ENCODE data around the gene CAP1.
"Not testable (repeated sequence)": the region's sequence is repeated elsewhere in the genome, so short reads cannot be mapped to it uniquely, and the experiment has no call there.

The CAP1 gene

GRCh38 chr1:40059338-40059959 lies 18.9 kb downstream of the CAP1 start:
- no peaks in the 10 kb centered on the region for H3K9me3 ChIP-seq (ENCODE audit: control insufficient read depth, insufficient read depth, low read length)
- H3K9ac ChIP-seq (ENCODE audit: low read depth, low read length): no peak overlapping the region; the same call in 1 of the 2 replicates
- peaks cover 32% of the 10 kb centered on the region for H3K36me3 ChIP-seq (ENCODE audit: insufficient read depth, low read length)
- H3K4me1 ChIP-seq (ENCODE audit: insufficient read depth, low read length): peaks cover 21% of the 10 kb centered on the region

GRCh38 chr1:40059960-40060750 lies 19.6 kb downstream of the CAP1 start:
- Histone ChIP-seq H3K9ac (ENCODE audit: low read depth, low read length) (no peak overlapping the region; the same call in 1 of the 2 replicates), H3K4me1 (ENCODE audit: insufficient read depth, low read length) (peaks cover 21% of the 10 kb centered on the region), H3K36me3 (ENCODE audit: insufficient read depth, low read length) (peaks cover 38% of the 10 kb centered on the region), H3K9me3 (ENCODE audit: control insufficient read depth, insufficient read depth, low read length) (no peaks in the 10 kb centered on the region)

GRCh38 chr1:40064797-40065499 lies 24.4 kb downstream of the CAP1 start:
- Histone ChIP-seq H3K4me1 (ENCODE audit: insufficient read depth, low read length) (peaks cover 4% of the 10 kb centered on the region), H3K9ac (ENCODE audit: low read depth, low read length) (no peak overlapping the region), H3K9me3 (ENCODE audit: control insufficient read depth, insufficient read depth, low read length) (no peaks in the 10 kb centered on the region), H3K36me3 (ENCODE audit: insufficient read depth, low read length) (peaks cover 66% of the 10 kb centered on the region)

GRCh38 chr1:40067023-40067422 lies 26.5 kb downstream of the CAP1 start:
- H3K9me3 ChIP-seq (ENCODE audit: control insufficient read depth, insufficient read depth, low read length): no peaks in the 10 kb centered on the region
- H3K9ac ChIP-seq (ENCODE audit: low read depth, low read length): no peak overlapping the region
- peaks cover 65% of the 10 kb centered on the region for H3K36me3 ChIP-seq (ENCODE audit: insufficient read depth, low read length)
- H3K4me1 ChIP-seq (ENCODE audit: insufficient read depth, low read length): no peaks in the 10 kb centered on the region

GRCh38 chr1:40067851-40068250 lies 27.3 kb downstream of the CAP1 start:
- H3K4me1 ChIP-seq (ENCODE audit: insufficient read depth, low read length): no peaks in the 10 kb centered on the region
- H3K36me3 ChIP-seq (ENCODE audit: insufficient read depth, low read length): peaks cover 67% of the 10 kb centered on the region
- H3K9ac ChIP-seq (ENCODE audit: low read depth, low read length): no peak overlapping the region
- H3K9me3 ChIP-seq (ENCODE audit: control insufficient read depth, insufficient read depth, low read length): no peaks in the 10 kb centered on the region

DNA sequence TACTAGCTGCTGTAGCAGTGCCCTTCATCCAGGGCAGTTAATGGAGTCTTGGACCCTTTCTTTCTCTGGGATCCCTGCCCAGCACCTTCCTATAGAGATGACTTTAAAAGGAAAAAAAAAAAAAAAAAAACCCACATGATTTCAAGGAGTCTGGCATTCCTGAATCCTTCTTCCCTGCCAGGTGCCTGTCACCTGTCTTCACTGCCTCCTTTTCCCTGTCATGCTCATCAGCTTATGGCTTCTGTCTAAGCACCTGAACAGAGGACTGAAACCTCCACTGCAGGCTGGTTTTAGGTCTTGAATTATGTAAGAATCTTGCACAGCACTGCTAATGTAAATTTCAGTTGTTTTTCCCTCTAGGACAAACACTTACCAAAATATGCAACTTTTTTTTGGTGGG lies 31.6 kb downstream of the CAP1 start:
- H3K4me1 ChIP-seq (ENCODE audit: insufficient read depth, low read length): no peaks in the 10 kb centered on the region
- H3K9me3 ChIP-seq (ENCODE audit: control insufficient read depth, insufficient read depth, low read length): no peaks in the 10 kb centered on the region
- no peak overlapping the region for H3K9ac ChIP-seq (ENCODE audit: low read depth, low read length)
- peaks cover 46% of the 10 kb centered on the region for H3K36me3 ChIP-seq (ENCODE audit: insufficient read depth, low read length)

DNA sequence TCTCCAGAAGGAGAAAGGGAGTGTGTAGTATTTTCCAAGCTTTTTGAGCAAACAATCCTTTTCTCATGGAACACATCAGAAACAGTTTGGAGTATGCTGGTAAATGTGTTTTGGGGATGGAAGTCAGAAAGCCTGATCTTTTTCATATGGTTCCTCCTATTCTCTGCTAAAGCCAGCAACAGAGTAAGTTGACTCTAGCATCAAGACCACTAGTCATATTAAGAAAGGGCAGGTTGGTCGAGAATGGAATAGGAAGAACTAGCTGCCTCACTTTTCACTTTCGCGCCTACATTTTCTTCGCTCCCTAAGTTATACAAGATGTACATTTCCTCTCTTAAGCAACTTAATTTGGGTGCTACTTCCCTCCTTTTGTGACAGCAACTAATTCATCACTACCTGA lies 32.5 kb downstream of the CAP1 start:
- Histone ChIP-seq H3K4me1 (ENCODE audit: insufficient read depth, low read length) (no peaks in the 10 kb centered on the region), H3K9me3 (ENCODE audit: control insufficient read depth, insufficient read depth, low read length) (no peaks in the 10 kb centered on the region), H3K9ac (ENCODE audit: low read depth, low read length) (no peak overlapping the region), H3K36me3 (ENCODE audit: insufficient read depth, low read length) (peaks cover 41% of the 10 kb centered on the region)

GRCh38 chr1:40075266-40075665 lies 34.7 kb downstream of the CAP1 start:
- Histone ChIP-seq H3K9ac (ENCODE audit: low read depth, low read length) (no peak overlapping the region), H3K9me3 (ENCODE audit: control insufficient read depth, insufficient read depth, low read length) (no peaks in the 10 kb centered on the region), H3K36me3 (ENCODE audit: insufficient read depth, low read length) (peaks cover 34% of the 10 kb centered on the region), H3K4me1 (ENCODE audit: insufficient read depth, low read length) (no peaks in the 10 kb centered on the region)

GRCh38 chr1:40076895-40077312 lies 36.4 kb downstream of the CAP1 start:
- H3K36me3 ChIP-seq (ENCODE audit: insufficient read depth, low read length): peaks cover 23% of the 10 kb centered on the region

DNA sequence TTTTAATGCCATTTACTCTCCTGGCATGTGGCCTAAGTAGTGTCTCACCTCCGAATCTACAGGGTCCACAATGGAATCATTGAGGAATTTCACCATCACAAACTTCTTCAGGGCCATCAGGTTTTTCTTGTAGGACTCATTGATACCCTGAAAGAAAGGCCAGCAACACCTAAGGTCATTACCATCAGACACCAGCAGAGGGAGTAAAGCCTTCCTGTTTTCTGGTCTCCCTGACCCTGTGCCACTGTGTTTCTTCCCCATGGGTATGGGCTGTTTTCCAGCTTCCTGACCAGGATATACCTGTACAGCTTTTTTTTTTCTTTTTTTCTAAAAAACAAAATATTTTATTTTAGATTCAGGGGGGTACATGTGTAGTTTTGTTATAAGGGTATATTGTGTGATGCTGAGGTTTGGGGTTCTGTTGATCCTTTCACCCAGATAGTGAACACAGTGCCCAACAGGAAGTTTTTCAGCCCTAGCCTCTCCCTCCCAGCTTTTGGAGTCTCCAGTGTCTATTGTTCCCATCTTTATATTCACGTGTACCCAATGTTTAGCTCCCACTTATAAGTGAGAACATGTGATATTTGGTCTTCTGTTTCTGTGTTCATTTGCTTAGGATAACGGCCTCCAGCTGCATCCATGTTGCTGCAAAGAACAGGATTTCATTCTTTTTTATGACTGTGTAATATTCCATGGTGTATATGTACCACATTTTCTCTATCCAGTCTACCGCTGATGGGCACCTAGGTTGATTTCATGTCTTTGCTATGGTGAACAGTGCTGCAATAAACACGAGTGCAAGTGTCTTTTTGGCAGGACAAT lies 38.2 kb downstream of the CAP1 start:
- H3K4me1 ChIP-seq (ENCODE audit: insufficient read depth, low read length): no peaks in the 10 kb centered on the region
- no peak overlapping the region for H3K9ac ChIP-seq (ENCODE audit: low read depth, low read length)
- H3K36me3 ChIP-seq (ENCODE audit: insufficient read depth, low read length): peaks cover 14% of the 10 kb centered on the region
- H3K9me3 ChIP-seq (ENCODE audit: control insufficient read depth, insufficient read depth, low read length): no peaks in the 10 kb centered on the region

More at GRCh38 chr1:40076895-40077312, 36.4 kb downstream of the CAP1 start:
- no peaks in the 10 kb centered on the region for H3K4me1 ChIP-seq (ENCODE audit: insufficient read depth, low read length)
- no peaks in the 10 kb centered on the region for H3K9me3 ChIP-seq (ENCODE audit: control insufficient read depth, insufficient read depth, low read length)
- no peak overlapping the region for H3K9ac ChIP-seq (ENCODE audit: low read depth, low read length)

DNA sequence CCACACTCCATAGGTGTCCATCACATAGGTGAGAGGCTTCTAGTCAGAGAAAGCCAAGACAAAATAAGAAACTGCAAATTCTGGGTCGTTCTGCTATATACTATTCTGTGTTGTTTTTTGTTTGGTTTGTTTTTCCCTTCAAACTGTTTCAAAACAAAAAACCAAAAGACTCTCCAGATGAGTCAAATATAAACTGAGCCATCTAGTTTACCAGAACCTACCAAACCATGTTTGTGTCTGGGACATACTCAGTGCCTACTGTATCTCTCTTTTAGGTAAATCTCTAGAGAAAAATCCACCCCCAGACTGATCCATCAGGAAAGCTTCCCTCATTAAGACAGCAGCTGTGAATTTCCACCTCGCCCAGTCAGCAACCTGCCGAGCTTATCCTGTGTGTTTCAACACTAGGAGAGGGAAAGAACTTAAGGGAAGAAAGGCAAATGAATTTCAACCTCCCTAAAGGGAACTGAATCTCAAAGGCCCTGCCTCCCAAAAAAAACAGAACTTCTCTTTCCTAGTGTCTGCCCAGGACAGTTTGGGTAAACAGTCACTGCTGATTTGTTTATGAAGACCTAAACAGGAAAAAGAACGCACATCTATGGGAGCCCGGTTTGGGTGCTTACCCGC lies 39.4 kb downstream of the CAP1 start:
- Histone ChIP-seq H3K4me1 (ENCODE audit: insufficient read depth, low read length) (no peaks in the 10 kb centered on the region), H3K36me3 (ENCODE audit: insufficient read depth, low read length) (peaks cover 16% of the 10 kb centered on the region)

GRCh38 chr1:40081871-40082270 lies 41.3 kb downstream of the CAP1 start:
- Histone ChIP-seq H3K9ac (ENCODE audit: low read depth, low read length) (no peak overlapping the region), H3K4me1 (ENCODE audit: insufficient read depth, low read length) (no peaks in the 10 kb centered on the region), H3K36me3 (ENCODE audit: insufficient read depth, low read length) (peaks cover 12% of the 10 kb centered on the region), H3K9me3 (ENCODE audit: control insufficient read depth, insufficient read depth, low read length) (no peaks in the 10 kb centered on the region)

More for the DNA sequence above, 39.4 kb downstream of the CAP1 start:
- no peaks in the 10 kb centered on the region for H3K9me3 ChIP-seq (ENCODE audit: control insufficient read depth, insufficient read depth, low read length)
- H3K9ac ChIP-seq (ENCODE audit: low read depth, low read length): no peak overlapping the region

DNA sequence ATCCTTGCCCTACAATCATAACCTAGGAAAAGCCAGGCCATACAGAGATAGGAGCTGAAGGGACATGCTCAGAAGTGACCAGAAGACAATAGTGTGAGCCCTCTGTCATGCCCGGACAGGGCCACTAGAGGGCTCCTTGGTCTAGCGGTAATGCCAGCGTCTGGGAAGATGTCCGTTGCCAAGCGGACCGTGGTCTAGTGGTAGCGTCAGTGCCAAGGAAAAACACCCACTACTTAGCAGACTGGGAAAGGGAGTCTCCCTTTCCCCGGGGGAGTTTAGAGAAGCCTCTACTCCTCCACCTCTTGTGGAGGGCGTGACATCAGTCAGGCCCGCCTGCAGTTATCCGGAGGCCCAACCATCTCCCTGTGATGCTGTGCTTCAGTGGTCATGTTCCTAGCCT lies 44.2 kb downstream of the CAP1 start:
- H3K36me3 ChIP-seq (ENCODE audit: insufficient read depth, low read length): peaks cover 12% of the 10 kb centered on the region
- not testable (repeated sequence) for H3K4me1 ChIP-seq (ENCODE audit: insufficient read depth, low read length); H3K9me3 ChIP-seq (ENCODE audit: control insufficient read depth, insufficient read depth, low read length); H3K9ac ChIP-seq (ENCODE audit: low read depth, low read length)
